GM12865 (cell line): ENCODE measurements around the gene BLOC1S3.
A peak's percentile ranks its signal among the peaks of the same experiment; 100 is the strongest.

Experiments
- DNase-seq: peaks from one replicate; pipeline ENCODE4 v3.0.0; 2010; ENCODE audit warnings: low read depth
- H3K4me3 ChIP-seq: 2 replicates; pipeline ENCODE4 v1.5.1; 2011; ENCODE audit warnings: mild to moderate bottlenecking, low read depth, low read length, control low read depth
- CTCF ChIP-seq: IDR thresholded peaks from 2 replicates; pipeline ENCODE4 v1.5.1; 2011; ENCODE audit warnings: low read length, control low read depth, low read depth, inconsistent platforms; ENCODE audit not compliant: insufficient read depth; ENCODE audit errors: missing control alignments

BLOC1S3 gene

GRCh38 chr19:45158503-45159209 lies 19.9 kb upstream of the BLOC1S3 start:
- no peak overlapping the region for H3K4me3 ChIP-seq
- no peak for DNase-seq
- TF ChIP-seq CTCF: no peak

- DNase-seq: no peak
- no peak overlapping the region for H3K4me3 ChIP-seq
- no peak for TF ChIP-seq CTCF
Measured at GRCh38 chr19:45159210-45159970, 19.2 kb upstream of the BLOC1S3 start.

GRCh38 chr19:45159971-45160324 lies 18.6 kb upstream of the BLOC1S3 start:
- no peak overlapping the region for H3K4me3 ChIP-seq
- no peak for TF ChIP-seq CTCF
- DNase-seq: no peak

- no peak within 1 kb of the TSS for H3K4me3 ChIP-seq
- no peak for DNase-seq
- TF ChIP-seq CTCF: no peak
Measured at GRCh38 chr19:45160870-45161737, 17.5 kb upstream of the BLOC1S3 start, which contains the start of gene NKPD1. Gene NKPD1 (minus strand): TSS chr19:45160982. CDS start chr19:45160150, 832 bp downstream.

- TF ChIP-seq CTCF: peak; percentile 8
Measured at GRCh38 chr19:45161738-45162607, 16.6 kb upstream of the BLOC1S3 start.

GRCh38 chr19:45162608-45163143 lies 15.9 kb upstream of the BLOC1S3 start:
- H3K4me3 ChIP-seq: no peak overlapping the region
- DNase-seq: no peak
- no peak for TF ChIP-seq CTCF

More at GRCh38 chr19:45161738-45162607, 16.6 kb upstream of the BLOC1S3 start:
- no peak overlapping the region for H3K4me3 ChIP-seq
- no peak for DNase-seq
